ENCODE measurements around the gene NPHP3. TPM values are rescaled to one million over a fixed set of nuclear protein-coding genes. Genes with fewer than 3 reads are reported as not detected.

NPHP3 gene
- total and polyA plus RNA-seq, 7 donors: 3.9 to 9.1 (median 6.9) TPM

DNA sequence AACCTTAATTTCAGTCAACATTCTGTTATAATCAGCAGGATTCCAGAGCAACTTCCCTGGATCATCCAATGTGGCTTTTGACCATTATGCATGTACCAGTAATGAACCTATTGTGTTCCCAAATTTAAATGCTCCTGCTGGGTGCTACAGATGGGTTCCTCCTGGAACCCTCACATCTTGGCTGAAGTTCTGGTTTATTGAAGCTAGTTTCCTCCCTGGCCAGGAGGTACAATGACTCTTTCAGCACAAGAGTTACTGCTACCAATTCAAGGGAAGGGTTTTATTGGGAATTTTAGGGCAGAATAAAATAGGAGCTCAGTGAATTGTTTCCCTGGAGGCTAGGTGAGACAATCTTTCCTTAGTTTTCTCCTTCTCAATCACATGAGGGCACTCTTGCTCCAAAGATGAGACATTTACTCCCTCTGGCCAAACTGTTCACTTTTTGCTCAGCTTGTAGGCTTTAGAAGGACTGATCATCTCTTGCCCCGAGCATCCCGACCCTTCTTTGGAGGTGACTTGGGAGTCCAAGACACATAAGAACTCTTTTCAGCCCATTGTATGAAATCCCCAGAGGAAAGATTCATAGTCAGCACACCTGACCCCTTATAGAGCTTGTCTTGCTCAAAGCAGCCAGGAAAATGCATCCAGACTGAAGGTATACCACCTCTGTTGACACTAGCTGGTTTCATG is 8.8 kb upstream of the NPHP3 start:
- no peak overlapping the region for H3K27ac ChIP-seq
- DNase-seq (no peak), ATAC-seq (peak; percentile 69 to 91 (median 74))
- TF ChIP-seq, protein P1, sequence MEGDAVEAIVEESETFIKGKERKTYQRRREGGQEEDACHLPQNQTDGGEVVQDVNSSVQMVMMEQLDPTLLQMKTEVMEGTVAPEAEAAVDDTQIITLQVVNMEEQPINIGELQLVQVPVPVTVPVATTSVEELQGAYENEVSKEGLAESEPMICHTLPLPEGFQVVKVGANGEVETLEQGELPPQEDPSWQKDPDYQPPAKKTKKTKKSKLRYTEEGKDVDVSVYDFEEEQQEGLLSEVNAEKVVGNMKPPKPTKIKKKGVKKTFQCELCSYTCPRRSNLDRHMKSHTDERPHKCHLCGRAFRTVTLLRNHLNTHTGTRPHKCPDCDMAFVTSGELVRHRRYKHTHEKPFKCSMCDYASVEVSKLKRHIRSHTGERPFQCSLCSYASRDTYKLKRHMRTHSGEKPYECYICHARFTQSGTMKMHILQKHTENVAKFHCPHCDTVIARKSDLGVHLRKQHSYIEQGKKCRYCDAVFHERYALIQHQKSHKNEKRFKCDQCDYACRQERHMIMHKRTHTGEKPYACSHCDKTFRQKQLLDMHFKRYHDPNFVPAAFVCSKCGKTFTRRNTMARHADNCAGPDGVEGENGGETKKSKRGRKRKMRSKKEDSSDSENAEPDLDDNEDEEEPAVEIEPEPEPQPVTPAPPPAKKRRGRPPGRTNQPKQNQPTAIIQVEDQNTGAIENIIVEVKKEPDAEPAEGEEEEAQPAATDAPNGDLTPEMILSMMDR (IDR thresholded peaks at IDR 0.05): peak; percentile 53
- intact Hi-C loops (cut with DNase I): loop anchor here in 1 of 2 donors (2.0 kb wide), 2 partner anchors 308 to 654 kb away; partner anchors contain the start of gene TMEM108
- no peaks in the 10 kb centered on the region for H3K4me1 ChIP-seq
- H3K36me3 ChIP-seq (ENCODE audit: insufficient read depth in 1 of 2, low read depth in 1 of 2): no peaks in the 10 kb centered on the region
- no peaks in the 10 kb centered on the region for H3K27me3 ChIP-seq (ENCODE audit: insufficient read depth in 3 of 3, low read length in 2 of 3)
- 0 to 9% (median 4%) methylated on average over 2 of the region's 2 CpGs for WGBS, 3 donors
- no peak overlapping the region for H3K4me3 ChIP-seq
- H3K9me3 ChIP-seq: no peaks in the 10 kb centered on the region

DNA sequence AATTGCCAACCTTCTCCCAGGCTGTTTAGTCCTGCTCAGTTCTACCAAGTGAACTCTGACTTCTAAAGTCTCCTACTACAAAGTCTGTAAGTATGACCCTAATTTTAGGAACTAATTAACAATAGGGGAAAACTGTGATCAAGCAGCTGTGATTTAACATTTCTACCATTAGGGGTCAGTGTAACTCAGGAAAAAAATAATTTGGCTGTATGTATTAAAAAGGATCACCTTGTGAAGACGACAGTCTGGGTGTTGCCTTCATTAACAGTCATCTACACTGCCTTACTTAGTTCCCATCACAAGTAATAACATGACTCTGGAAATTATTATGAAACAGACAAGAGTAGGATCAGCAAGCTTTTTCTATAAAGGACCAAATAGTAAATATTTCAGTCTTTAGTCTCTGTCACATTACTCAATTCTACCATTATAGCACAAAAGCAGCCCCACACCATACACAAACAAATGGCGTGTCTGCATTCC is 4.2 kb upstream of the NPHP3 start:
- no peaks in the 10 kb centered on the region for H3K9me3 ChIP-seq
- no peak for ATAC-seq
- H3K4me1 ChIP-seq: peaks cover 8% of the 10 kb centered on the region
- intact Hi-C loops (cut with DNase I): loop anchor here (2.0 to 10.0 kb wide), 3 partner anchors 658 to 1208 kb away; no protein-coding TSS in a partner anchor
- H3K27me3 ChIP-seq (ENCODE audit: insufficient read depth in 3 of 3, low read length in 2 of 3): no peaks in the 10 kb centered on the region
- H3K4me3 ChIP-seq: no peak overlapping the region
- TF ChIP-seq, protein P1 (IDR thresholded peaks at IDR 0.05): peak; percentile 77
- no peak for DNase-seq
- 17 to 24% (median 22%) methylated on average over 2 of the region's 2 CpGs for WGBS, 3 donors
- H3K36me3 ChIP-seq (ENCODE audit: insufficient read depth in 1 of 2, low read depth in 1 of 2): no peaks in the 10 kb centered on the region
- no peak overlapping the region for H3K27ac ChIP-seq

DNA sequence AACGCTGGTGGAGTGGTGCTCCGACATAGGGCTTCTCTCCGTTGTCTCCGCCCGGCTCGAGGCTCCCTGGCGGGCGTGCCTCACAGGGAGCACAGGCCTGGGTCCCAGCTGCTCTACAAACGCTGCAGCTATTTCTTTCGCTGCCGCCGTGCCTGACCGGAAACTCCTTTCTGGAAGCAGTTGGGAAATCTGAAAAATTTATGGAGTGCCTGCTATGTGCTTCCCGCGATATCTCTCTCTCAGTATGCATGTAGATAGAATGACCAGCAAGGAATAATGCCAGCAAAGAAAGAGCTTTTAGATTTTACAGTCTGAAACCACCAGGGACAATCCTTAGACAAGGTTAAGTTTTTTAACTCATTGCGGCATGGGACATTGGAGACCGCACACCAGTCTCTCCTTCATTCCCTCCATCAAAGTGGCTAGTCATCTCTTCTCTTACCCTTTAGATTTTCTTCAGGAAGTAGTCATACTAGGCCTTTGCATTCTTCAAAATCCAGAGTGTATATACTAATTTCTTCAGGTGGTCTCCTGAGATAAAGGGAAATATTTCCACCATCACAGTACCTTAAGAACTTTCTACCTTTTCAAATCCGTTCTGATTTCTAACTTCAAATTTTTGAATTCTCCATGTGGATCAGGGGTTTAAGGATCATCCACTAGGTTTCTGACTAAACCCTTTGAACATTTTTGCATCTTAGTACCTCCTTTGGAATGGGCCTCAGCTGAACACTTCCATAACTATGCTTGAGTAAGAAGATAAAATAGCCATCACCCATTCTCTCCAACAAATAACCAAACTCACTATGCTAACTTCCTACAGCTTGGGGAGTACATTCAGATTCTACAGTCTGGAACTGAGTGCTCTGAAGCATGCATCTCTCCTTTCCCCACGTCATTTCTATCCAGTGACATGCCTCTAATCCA is 1.1 kb upstream of the NPHP3 start:
- peak overlapping the region; percentile 79 for H3K4me3 ChIP-seq
- intact Hi-C loops (cut with DNase I): loop anchor here (2.0 to 10.0 kb wide), 3 partner anchors 849 to 1212 kb away; partner anchors contain the start of gene CDV3 (in 1 of the 2)
- peaks cover 30% of the 10 kb centered on the region for H3K4me1 ChIP-seq
- no peaks in the 10 kb centered on the region for H3K9me3 ChIP-seq
- 9% methylated on average over 19 of the region's 19 CpGs for WGBS, 3 donors
- H3K36me3 ChIP-seq (ENCODE audit: insufficient read depth in 1 of 2, low read depth in 1 of 2): peaks cover 2 to 13% of the 10 kb centered on the region in 2 donors
- H3K27me3 ChIP-seq (ENCODE audit: insufficient read depth in 3 of 3, low read length in 2 of 3): no peaks in the 10 kb centered on the region
- no peak for DNase-seq
- peak overlapping the region; percentile 84 for H3K27ac ChIP-seq
- no peak for ATAC-seq
- TF ChIP-seq, protein P1 (IDR thresholded peaks at IDR 0.05): no peak

DNA sequence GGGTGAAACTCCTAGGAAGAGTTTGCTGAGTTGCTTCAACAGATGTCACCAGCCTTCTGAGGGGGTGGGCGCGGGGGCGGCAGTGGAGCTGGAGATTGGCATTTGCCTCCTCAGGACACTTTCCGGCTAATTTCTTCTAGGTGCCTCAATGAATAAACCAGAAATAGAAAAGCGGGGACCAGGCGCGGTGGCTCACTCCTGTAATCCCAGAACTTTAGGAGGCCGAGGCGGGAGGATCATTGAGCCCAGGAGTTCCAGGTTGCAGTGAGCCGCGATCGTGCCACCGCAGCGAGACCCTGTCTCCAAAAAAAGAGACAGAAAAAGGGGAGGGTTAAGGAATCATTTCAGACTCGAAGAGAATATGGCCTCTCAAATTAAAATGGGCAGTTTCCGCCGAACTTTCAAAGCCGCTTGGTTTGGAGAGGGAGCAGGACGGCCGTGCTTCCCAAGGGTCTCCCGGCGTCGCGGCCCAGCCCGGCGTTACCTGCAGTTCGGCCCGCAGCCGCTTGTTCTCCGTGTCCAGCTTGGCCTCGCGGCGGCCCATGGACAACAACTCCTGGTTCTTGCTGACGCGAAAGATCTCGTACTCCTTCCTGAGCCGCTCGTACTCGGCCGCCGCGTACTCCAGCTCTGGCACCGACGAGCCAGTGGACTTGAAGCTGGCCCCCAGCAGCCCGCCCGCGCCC is 587 bp downstream of the NPHP3 start:
- peak overlapping the region; percentile 91 for H3K27ac ChIP-seq
- DNase-seq (peak; percentile 76 to 89), ATAC-seq (peak; percentile 38 to 65 (median 56))
- H3K9me3 ChIP-seq: no peaks in the 10 kb centered on the region
- H3K36me3 ChIP-seq (ENCODE audit: insufficient read depth in 1 of 2, low read depth in 1 of 2): peaks cover 2 to 29% of the 10 kb centered on the region in 2 donors
- WGBS, 3 donors: 2 to 4% (median 3%) methylated on average over 34 to 47 of the region's 47 CpGs
- H3K4me1 ChIP-seq: peaks cover 30% of the 10 kb centered on the region
- TF ChIP-seq, protein P1 (IDR thresholded peaks at IDR 0.05): peak; percentile 54
- intact Hi-C loops (cut with DNase I): loop anchor here (2.0 to 10.0 kb wide), 3 partner anchors 851 to 1213 kb away; partner anchors contain the start of gene CDV3 (in 1 of the 2)
- peak overlapping the region; percentile 72 for H3K4me3 ChIP-seq
- H3K27me3 ChIP-seq (ENCODE audit: insufficient read depth in 3 of 3, low read length in 2 of 3): no peaks in the 10 kb centered on the region

Measured in psoas muscle (tissue), 8 donors.